ENCODE data around the gene XDH. TPM values are rescaled to one million over a fixed set of nuclear protein-coding genes. Genes with fewer than 3 reads are reported as not detected.

The XDH gene
- polyA plus RNA-seq, 3 donors: 0.12 to 0.47 (median 0.17) TPM

DNA sequence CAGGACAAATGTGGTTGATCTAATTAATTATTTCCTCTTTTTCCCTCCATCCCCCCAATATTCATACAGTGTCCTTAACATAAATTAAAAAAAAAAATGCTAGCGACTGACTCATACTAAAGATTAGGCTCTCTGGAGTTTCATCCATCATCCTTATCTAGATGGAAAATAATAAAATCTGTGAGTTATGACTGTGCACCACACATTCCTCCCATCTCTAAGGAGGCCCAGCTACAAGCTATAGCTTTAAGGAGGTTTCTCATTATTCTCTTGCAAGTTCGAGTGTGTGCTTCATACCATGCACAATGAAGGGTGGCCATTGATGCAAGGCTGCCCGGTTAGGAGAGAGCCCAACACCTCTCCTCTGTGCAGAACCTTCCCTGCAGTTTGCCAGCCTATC is 77.3 kb downstream of the XDH start:
- no peak for DNase-seq (ENCODE audit: extremely low read depth in 1 of 11, low read depth in 9 of 11, low spot score in 4 of 11)

DNA sequence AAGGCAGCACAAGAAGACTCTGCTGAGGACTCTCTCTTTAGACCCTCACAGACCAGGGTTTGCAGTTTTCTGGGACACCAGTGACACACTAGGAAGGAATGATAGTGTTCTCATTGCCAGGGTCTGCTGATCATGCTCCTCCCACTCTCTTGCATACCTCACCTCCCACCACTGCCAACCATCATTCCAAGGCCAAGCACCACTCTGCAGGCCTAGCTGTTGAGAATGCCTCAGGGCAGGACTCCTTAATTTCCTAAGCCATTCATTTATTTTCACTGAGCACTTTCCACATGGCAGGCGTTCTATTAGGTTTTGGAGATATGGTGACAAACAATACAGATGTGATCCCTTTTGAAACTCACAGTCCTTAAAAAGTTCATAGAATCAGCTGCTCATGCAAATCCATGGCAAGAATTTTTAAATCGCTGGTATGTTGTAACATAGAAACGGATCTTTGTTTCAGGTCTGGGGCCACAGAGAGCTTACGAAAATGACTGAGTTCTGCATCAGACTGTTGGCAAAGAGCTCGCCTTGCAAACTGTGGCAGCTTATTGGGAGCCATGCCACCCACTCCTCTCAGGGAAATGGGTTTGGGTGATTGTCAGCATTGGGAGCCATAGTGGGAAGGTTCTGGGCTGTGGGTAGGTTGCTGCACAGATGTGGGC is 78.5 kb downstream of the XDH start:
- DNase-seq (ENCODE audit: extremely low read depth in 1 of 11, low read depth in 9 of 11, low spot score in 4 of 11): peak in 2 of 11 donors; percentile 22 to 34

DNA sequence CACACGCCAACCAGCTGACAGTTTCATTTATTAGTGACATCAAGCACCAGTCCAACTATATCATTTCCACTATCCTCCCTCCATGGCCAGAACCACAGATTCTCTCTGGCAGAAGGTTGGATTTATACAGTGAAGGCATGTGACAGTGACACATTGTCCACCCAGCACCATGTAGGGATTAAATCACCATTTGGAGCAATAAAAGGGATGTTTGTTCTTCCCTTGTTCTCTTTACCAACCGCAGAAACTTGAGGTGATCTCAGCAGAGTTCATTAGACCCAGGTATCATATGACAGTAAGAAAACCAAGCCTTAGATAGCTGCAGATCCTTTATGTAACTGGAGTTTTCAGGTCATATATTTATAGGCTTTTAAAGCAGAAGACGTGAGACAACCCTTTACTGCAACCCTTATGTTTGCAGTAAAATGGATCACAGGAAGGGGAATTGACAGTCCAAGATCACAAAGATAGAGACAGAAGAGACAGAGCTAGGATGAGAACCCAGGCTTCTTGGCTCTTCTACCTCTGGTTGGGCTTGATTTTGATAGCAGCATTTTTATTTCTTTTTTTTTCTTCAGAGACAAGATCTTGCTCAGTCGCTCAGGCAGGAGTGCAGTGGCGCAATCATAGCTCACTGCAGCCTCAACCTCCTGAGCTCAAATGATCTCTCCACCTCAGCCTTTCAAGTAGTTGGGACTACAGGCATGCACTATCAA is 80.1 kb downstream of the XDH start:
- DNase-seq (ENCODE audit: extremely low read depth in 1 of 11, low read depth in 9 of 11, low spot score in 4 of 11): peak in 3 of 11 donors; percentile 28 to 42 (median 41)

DNA sequence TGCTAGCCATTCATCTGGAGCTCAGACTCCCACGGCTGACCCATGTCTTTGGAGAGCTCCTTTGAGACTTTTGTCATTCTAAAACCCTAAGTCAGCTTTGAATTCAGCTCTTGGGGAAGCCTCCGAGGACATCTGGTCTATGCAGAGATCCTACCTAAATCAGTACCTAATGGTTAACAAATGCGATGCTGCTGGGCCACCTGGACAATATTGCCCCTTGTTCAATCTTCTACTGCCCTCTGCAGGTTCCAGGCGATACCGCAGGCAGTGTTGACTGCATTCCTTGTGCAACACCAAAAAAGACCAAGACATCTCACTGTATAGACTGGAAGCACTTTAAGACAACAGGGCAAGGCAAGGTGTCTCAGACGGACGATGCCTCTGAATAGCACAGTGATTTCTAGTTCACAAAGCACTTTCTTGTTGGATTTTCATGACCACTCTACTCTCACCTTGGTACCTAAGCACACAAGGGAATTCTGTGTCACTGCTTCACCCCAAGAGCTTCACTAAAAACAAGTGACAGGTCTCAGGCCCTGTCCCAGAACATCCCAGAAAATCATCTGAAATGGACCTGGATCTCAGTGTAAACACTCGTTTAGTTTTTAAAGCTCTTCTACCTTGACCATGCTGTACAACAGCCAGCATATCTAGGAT is 80.9 kb downstream of the XDH start:
- DNase-seq (ENCODE audit: extremely low read depth in 1 of 11, low read depth in 9 of 11, low spot score in 4 of 11): peak; percentile 51 to 81 (median 63)

DNA sequence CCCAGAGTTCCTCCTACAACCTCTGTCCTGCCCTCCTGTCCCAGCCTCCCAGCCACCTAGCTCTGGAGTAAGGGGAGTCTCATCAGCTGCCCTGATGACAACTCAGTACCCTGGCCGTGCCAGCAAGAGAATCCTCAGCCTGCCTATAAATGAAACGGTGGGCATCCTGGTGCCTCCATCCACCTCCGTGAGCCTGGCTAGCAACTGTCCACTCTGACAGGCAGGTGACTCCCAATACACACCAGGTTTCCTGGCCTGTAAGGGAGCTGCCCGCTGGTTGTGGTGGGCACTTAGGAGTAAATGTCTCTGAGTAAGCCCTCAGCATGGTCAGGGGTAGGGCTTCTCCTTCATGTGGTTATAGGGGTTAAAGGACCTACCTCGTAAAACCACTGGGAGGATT is 81.5 kb downstream of the XDH start:
- no peak for DNase-seq (ENCODE audit: extremely low read depth in 1 of 11, low read depth in 9 of 11, low spot score in 4 of 11)

DNA sequence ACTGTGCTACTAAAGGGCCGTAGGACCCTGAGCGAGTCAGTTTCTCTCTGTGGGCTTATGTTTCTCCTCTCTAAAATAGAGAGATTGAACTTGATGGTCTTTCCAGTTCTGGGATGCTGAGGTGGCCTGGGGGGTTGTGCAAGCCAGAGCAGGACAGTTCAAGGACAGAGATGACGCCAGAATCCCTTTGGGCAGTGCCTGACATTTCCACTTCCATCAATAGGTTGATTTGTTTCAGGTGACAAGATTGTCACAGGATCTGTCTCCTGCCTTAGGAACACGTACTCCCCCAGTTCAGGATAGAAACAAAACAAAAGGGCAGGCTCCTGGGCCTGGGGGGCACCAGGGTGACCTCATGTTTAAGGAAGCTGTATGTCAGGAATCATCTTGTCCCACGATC is 82.0 kb downstream of the XDH start:
- DNase-seq (ENCODE audit: extremely low read depth in 1 of 11, low read depth in 9 of 11, low spot score in 4 of 11): no peak

DNA sequence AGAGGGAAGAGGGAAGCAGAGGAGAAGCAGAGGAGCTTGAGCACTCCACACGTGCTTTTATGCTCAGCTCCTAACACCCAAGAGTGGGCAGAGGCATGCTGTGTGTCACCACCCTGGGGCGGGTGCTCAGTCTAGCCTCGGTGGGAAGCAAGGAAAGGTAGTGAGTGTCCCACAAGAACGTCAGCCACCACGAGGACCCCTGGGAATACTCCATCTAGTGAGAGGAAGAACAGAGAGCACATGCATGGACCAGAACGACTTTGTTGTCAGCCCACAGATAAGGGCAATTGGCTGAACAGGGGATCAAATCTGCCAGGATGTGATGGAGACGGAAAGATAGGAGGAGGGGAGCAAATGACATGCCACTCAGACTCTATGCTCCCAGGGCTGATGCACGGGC is 83.4 kb downstream of the XDH start:
- DNase-seq (ENCODE audit: extremely low read depth in 1 of 11, low read depth in 9 of 11, low spot score in 4 of 11): no peak

DNA sequence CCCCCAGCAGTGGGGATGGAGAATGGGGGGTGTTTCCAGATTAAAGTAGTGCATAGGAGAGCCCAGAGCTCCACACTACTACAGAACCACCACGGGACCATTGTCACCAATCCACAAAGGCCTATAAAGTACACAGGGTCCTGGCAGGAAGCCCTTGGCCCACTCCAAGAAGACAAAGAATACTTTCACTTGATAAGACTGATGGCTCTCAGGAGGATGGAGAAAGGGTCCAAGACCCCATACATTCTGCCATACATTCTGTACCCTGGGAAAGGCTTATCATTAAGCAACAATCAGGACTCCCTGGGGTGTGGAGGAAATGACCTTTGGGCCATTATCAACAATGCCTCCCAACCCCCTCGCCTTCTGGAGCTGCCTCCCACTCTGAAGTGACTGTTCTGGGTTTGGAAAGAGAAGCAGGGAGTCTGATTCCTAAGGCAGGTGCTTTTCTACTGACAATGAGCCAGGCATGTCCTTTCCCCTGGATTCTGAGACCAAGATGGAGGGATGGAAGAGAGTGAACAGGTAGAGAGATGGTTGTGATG is 85.4 kb downstream of the XDH start:
- no peak for DNase-seq (ENCODE audit: extremely low read depth in 1 of 11, low read depth in 9 of 11, low spot score in 4 of 11)

DNA sequence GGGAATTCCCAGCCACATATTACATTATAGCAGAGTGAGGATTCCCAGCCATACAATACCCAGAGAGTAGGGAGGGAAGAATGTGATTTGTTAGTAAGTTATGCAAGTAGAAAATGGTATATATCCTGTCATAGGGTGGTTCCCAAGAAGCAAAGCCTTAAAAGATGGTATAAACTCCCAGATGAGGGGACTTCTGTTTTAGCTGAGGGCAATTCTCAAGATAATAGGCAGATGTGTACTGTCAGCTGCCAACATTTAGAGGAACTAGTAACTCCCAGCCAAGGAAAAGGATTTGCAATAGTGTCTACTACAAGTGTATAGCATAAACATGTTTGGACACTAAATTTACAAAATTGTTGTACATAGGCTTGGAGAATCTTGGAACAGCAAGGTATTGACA is 86.5 kb downstream of the XDH start:
- no peak for DNase-seq (ENCODE audit: extremely low read depth in 1 of 11, low read depth in 9 of 11, low spot score in 4 of 11)

DNA sequence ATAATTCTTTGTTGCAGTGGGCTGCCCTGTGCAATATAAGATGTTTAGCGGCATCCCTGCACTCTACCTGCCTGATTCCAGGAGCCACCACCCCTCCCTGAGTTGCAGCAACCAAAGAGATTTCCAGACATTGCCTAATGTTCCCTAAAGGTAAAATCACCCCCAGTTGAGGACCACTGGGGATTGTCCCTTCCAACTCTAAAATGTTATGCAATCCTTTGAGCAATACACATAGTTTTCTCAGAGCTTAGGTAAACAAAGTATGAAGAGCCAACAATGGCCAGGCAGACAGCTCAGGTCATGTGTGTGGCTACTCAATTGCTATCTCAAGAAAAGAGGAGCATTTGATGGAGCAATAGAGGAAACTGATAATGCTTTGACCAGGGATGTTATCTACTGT is 87.0 kb downstream of the XDH start:
- no peak for DNase-seq (ENCODE audit: extremely low read depth in 1 of 11, low read depth in 9 of 11, low spot score in 4 of 11)

DNA sequence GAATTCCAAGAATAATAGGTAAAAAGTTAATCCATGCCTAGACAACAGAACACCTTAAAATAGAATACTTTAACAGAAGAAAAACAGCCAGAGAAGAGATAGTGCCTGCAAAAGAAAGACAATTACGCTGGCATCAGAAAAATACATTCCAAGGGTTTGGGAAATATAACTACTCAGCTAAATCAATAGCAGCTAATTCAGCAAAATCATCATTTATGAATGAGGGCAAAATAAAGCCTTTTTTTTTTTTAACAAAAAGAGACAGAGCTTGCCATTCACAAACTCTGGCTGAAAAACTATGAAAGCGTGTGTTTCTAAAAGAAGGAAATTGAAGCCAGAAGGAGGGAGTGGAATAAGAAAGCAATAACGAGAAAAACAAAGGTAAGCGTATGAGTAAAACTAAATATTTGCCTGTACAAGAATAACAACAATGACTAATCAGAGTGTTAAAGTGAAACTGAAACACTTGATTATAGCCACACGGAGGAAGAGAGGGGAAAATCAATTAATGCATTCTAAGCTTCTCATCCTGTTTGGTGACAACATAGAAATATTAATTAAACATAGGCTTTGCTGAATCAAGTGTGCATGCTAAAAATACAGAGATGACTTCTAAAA is 90.4 kb downstream of the XDH start:
- no peak for DNase-seq (ENCODE audit: extremely low read depth in 1 of 11, low read depth in 9 of 11, low spot score in 4 of 11)

DNA sequence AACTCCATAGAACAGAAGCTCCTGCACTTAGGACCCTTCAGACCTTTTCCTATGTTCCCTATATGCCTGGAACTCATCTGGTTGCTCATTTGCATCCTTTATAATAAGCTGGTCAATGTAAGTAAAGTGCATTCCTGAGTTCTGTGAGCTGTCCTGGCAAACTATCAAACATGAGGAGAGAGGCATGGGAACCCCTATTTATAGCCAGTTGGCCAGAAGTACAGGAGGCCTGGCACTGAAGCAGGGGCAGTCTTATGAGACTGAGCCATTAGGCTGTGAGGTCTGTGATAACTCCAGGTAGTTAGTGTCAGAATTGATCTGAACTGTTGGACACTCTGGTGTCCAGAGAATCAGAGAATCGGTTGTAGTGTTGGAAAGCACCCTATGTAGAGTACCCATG is 92.2 kb downstream of the XDH start:
- DNase-seq (ENCODE audit: extremely low read depth in 1 of 11, low read depth in 9 of 11, low spot score in 4 of 11): no peak

DNA sequence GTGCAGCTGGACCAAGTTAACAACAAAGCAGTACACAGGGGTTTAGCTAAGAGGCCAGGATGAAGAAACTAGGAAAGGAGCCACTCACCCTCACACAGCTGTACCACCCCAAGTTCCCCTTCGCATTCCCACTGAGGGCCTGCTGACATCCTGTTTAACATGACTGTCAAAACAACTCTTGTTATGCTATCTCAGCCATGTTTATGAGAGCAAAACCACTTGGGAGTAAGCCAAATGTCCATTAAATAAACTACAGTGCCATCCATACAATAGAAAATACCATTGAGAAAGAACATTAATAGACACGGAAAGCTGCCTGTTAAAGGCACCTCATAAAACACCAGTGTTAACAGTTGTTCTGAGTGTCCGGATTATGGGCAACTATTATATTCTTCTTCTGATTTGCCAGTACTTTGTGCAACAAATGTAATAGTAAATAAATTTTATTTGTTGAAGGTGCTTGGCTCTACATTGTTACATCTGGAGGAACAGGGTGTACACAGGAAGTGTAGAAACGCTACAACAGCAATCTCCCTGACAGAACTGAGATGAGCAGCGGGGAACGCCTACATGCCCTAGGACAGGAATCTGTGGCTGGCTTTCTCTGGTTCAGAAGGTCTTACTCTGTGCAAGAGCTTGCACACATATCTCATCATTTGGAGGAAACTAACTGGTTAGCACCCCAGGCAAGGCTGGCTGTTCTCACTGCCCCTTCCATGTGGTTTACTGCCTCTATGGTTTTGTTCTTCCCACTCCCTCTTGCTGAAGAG is 95.0 kb downstream of the XDH start:
- DNase-seq (ENCODE audit: extremely low read depth in 1 of 11, low read depth in 9 of 11, low spot score in 4 of 11): no peak

DNA sequence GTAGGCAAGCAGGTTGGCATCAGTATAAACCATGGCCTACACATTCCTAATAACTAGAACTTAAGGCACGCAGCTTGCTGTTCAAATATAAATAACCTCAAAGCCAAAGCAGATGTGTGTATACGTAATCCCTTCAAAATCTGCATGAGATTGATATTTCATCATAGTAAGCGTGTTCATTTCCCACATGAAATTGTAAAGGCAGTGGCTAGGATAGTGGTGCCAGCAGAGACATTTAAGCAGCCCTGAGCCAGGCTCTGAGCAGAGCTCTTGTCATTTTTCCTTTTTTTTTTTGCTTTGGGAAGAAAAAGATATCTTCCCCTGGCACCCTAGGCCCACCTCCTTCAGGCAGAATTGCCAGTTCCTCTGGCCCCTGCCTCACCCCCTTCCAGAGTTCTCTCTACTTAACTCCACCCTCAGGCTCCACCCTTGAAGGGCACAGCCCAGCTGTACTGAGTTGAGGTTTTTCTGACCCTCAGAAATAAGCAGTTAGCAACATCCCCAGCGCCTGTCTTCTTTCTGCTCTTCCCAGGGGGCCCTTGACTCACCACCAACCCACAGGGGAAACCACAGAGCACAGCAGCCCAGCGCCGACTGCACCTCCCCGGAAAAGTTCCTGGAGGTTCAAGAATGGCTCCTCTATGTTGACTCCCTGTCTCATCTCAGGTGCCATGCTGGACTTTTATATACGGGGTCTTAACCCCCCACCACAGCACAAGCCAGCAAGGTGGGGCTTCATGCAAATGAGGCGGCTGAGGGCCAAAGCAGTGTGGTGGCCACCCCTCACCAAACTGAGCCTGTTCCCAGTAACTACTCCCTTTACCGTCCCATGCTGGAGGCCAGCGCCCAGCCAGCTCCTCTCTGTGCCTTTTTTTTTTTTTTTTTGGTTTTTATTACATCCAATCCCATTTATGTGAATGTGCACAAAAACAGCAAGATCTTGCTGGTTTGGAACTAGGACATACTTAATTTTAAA is 95.9 kb downstream of the XDH start:
- DNase-seq (ENCODE audit: extremely low read depth in 1 of 11, low read depth in 9 of 11, low spot score in 4 of 11): no peak

DNA sequence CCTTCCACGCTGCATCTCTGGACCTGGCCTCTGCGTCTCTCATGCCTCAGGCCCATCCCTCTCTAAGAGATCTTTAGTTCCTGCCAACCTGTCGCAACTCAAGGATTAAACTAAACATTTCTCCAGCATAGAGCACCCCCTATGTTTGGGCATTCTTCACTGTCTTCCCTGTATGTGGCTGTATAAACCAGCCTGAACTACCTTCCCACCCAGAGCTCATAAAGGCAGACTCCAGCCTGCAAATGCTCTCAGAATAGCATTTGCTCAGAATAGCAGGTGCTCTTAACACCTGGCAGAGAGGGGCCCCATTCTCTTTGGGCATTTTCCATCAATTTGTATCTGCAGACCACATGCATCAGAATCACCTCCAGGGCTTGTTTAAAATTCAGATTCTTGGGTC is 97.1 kb downstream of the XDH start:
- no peak for DNase-seq (ENCODE audit: extremely low read depth in 1 of 11, low read depth in 9 of 11, low spot score in 4 of 11)

DNA sequence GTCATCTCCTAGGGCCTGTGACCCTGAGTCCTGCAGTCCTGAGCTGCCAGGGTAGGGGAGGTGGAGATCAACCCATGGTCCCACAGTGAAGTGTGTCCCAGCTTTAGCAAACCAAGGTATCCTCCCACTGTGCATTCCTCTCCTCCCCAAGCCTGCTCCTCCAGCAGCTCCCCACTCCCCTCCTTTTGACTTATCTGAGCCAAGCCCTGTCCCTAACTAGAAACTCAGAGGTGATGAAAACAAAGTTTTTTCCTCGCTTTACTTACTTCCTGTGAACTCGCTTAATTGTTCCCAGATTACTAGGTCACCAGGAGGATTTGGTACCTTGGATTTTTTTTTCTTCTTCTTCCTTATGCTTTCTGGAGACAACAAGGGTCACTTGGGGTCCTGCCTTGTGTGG is 99.8 kb downstream of the XDH start:
- DNase-seq (ENCODE audit: extremely low read depth in 1 of 11, low read depth in 9 of 11, low spot score in 4 of 11): no peak

DNA sequence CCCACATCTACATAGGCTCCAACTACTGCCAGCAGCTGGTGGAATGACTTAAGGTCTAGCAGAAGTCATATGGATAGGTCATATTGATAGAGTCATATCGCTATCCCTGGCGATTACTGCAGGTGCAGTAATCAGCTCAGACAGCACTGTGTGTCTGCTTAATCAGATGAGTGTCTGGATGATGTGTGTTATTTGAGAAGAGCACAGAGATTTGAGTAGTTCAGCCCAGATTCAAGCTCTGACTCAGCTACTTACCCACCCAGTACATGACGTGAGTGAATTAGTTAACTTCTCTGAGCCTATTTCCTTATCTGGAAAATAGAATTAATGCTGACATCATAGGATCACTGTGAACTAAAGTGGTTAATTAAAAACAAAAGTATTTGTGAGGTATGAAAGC is 101.6 kb downstream of the XDH start:
- no peak for DNase-seq (ENCODE audit: extremely low read depth in 1 of 11, low read depth in 9 of 11, low spot score in 4 of 11)

DNA sequence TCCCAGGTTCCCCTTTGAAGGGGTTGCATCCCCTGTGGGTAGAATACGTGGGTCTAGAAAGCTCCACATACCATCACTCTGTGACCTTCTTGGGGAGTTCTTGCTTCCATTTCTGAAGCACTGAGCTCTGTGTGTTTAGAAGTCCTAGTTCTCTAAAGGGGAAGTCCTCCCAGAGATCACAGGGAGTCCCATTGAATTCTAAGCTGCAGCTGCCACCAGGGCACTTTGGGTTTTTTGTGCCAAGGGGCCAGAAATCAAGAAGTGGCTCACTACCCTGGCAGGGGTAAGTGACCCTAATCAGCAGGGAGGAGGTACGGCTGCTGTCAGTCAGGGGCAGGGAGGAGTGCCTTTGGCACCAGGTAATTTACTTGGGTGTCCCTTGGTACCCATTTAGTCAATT is 109.7 kb downstream of the XDH start:
- no peak for DNase-seq (ENCODE audit: extremely low read depth in 1 of 11, low read depth in 9 of 11, low spot score in 4 of 11)
